GM04504 (cell line): Measurements from ENCODE around the gene GHSR.

Experiments used
- DNase-seq: peaks from one replicate; pipeline ENCODE4 v3.0.0-alpha.2; 2012; ENCODE audit warnings: low read depth

GHSR gene

DNA sequence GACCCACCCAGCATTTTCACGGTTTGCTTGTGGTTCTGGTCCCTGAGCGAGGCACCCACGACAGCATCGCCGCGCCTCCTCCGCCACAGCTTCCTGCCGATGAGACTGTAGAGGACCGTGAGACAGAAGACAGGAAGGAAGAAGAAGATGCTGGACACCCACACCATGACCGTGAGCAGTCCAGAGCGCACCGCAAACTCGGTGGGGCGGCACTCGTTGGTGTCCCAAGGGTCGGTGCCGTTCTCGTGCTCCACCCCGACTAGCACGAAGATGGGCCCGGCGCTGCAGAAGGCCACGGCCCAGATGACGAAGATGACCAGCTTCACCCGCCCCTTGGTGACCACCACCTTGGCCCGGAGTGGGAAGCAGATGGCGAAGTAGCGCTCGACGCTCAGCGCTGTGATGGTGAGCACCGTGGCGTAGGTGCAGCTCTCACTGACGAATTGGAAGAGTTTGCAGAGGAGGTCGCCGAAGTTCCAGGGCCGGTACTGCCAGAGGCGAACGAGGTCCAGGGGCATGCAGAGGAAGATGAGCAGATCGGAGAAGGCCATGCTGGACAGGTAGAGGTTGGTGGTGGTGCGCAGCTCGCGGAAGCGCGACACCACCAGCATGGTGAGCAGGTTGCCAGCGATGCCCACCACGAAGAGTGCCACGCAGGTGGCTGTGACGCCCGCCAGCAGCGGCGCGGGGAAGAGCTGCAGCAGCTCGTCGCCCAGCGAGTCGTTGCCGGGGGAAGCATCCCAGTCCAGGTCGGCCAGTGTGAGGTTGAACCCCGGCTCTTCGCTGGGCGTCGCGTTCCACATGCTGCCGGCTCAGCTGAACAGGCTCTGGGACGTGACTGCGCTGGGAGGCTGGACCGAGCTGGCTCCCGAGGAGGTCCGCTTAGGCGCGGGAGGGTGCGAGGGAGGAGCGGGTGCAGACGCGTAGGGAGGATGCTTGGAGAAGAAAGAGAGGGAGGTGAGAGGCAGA is at the start of gene GHSR:
TSS of gene GHSR (minus strand) at position 846 of the 969 bp plus-strand sequence. CDS start at position 803, 43 bp downstream.
- no peak for DNase-seq

DNA sequence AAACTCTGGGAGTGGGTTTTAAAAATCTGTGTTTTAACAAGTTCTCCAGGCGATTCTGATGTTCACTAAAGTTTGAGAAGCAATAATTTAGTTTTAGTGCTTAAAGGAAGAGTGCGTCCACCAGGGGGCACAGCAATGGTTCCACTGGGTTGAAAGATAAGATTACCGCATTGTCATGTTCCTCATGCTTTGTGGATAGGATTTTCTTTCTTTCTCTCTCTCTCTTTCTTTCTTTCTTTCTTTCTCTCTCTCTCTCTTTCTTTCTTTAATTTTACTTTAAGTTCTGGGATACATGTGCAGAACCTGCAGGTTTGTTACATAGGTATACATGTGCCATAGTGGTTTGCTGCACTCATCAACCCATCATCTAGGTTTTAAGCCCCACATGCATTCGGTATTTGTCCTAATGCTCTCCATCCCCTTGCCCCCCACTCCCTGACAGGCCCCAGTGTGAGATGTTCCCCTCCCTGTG is 42.0 kb upstream of the GHSR start:
- peak; percentile 42 for DNase-seq

DNA sequence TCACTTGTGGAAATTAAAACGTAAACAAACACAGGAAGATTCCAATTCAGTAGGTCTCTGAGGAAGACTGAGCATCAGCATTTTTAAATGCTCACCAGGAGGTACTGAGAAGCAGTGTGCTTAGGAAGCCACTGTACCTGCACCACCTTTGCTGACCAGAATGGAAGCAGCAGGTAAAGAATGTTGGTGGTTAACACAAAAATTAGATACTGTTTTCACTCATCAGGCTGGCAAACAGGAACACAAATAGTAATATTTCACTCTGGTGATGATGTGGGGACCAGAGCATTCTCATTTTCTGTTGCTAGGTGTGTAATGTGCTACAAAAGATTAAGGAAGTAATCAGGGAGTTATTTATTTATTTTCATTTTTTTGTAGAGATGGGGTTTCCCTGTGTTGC is 29.9 kb upstream of the GHSR start:
- DNase-seq: no peak

GRCh38 chr3:172476347-172476746 is 28.1 kb upstream of the GHSR start:
- DNase-seq: no peak

DNA sequence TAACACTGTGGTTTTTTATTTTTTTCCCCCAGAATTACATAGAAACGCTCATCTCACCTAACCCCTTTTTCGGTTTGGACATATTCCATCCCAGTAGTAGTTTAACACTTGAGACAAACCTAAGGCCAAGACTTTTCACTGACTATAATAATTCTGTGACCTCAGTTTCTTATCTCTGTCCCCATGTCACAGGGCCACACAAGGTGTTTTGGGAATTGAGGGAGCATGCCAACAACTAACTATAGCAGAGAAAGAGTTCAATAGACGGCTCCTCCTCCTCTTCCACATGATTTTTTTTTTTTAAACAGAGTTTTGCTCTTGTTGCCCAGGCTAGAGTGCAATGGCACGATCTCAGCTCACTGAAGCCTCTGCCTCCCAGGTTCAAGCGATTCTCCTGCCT is 27.4 kb upstream of the GHSR start:
- no peak for DNase-seq

- DNase-seq: no peak
Measured at GRCh38 chr3:172471903-172472302, 23.6 kb upstream of the GHSR start.

DNA sequence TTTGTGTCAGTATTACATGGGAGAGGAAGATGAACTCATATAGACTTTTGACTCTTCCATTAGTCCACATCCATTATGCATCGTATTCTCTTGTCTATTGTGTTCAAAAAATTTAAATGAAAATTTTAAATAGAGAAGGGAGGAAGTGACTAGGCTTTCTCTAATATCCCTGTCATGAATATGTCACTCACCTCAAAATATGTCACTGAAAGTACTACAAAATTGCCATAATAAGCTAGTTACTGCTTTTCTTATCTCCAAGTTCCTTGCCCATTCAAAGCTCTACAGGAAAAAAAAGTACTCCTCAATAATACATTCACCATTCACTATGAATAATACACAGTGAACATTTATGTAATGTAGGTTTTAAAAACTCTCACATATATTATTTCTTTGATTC is 22.3 kb upstream of the GHSR start:
- DNase-seq: no peak

DNA sequence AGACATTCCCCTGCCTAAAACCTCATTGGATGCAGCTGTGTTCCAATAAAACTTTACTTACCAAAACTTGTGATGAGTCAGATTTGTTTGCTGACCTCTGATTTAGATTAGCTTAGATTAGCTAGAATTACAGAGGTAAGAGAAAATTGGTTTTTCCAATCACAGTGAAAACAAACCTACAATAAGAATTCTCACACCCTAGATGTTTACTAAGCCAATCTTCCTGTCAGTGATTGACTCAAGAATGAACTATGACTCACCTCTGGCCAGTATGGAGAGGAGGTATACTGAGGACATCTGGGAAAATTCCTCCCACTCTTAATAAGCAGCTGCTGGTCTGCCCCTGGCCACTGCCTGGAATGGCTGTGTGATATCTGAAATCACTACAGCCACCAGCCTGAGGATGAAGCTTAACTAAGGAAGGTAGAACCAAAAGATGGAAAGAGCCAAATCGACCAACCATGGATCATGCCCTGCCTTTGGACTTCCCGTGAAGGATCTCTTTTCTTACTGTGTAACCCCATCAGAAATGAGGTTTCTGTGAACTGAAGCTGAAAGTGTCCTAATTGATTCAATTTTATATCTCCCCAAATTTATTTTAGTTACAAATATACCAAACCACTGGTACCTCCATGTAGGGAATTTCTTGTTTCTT is 19.0 kb upstream of the GHSR start:
- DNase-seq: no peak

DNA sequence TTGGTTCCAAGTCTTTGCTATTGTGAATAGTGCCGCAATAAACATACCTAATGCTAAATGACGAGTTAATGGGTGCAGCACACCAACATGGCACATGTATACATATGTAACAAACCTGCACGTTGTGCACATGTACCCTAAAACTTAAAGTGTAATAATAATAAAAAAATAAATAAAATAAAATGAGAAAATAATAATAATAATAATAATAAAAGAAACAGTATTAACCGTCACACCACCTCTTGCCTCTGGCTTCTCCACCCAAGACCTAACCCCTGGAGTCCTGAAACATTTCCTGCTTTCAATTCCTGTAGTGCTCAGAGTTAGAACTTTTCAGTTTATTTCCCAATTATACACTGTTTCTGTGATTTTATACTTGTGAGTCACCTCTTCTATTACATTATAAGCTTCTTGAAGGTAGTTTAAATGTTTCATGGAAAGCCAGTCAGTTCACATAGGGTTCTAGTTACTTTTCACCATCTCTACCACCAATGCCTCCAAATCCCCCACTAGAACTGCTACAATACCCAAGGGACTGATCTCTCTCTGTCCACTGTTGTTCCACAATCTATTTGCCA is 18.4 kb upstream of the GHSR start:
- no peak for DNase-seq

DNA sequence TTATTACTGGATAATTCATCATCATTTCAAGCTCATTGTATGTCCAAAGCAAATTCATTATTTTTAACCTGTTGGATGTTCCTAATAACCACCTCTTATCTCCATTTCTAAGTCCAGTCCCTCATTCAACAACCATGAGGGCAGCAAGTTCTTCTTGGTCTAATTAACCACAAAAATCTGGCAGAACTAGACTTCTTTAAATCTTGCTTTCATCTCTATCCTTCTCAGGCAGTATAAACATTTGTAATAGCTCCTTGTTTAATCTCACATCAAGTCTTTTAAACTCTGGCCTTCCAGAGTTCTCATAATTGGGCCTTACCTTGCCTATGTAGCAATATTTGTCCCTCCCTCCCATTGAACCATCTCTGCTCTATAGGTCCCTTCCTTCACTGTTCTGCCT is 17.0 kb upstream of the GHSR start:
- no peak for DNase-seq

DNA sequence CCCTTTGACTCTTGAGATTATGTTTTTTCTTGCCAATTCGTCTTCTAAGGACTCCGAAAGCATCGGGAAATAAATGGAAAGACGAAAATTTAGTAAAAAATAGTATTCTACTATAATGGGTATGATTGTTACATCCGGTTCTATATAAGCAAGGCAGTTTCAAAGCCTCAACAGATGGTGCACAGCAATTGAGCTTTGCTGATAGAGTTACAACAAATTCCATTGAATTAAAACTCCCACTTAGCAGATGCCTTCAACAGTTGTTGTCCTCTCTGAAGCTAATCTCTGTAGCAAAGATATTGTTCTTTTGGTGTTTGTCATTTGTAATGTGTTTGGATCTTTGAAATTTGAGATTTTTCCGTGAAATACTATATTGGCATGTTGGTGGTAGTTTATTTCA is 16.1 kb upstream of the GHSR start:
- DNase-seq: no peak

GRCh38 chr3:172461530-172462138 is 13.4 kb upstream of the GHSR start:
- DNase-seq: no peak

- no peak for DNase-seq
Measured at GRCh38 chr3:172456404-172456803, 8.1 kb upstream of the GHSR start.

- DNase-seq: no peak
Measured at GRCh38 chr3:172454180-172454579, 5.9 kb upstream of the GHSR start.

- peak; percentile 1 for DNase-seq
Measured at GRCh38 chr3:172449466-172450149, 1.4 kb upstream of the GHSR start.

DNA sequence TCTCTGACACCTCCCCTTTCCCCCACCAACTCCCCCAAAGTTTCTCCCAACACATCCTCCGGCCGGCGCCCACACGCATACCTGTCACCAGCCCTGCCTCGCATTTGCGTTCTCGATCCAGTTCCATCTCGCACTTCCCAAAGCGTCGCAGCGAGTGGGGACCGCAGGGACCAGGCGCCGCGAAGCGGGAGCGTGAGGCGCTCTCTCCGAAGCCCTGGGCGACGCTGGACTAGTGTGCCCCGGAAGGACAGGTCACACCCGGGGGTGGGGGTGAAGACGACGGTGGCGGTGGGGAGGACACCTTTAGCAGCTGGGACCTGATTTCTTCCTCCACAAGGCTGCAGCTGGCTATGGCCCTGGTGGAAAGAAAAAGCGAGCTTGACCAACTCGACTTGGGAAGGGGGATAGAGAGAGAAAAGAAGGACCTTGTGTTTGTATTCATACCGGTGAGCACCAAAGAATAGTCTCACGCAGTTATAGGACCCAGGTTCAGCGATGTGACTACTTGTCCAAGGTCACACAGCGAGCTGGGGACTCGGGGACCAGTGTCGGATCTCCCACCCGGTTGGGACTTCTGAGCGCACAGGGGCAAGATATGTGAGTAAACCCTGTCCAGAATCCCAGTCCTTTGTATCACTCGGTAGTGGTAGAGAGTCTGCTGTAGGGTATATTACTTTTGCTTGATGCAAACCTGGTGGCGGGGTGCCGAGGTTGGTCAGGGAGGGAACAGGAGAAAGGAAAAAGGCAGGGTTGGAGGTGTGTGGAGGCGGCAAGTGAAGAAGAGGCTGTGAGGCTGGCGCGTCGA is 607 bp upstream of the GHSR start:
- no peak for DNase-seq

DNA sequence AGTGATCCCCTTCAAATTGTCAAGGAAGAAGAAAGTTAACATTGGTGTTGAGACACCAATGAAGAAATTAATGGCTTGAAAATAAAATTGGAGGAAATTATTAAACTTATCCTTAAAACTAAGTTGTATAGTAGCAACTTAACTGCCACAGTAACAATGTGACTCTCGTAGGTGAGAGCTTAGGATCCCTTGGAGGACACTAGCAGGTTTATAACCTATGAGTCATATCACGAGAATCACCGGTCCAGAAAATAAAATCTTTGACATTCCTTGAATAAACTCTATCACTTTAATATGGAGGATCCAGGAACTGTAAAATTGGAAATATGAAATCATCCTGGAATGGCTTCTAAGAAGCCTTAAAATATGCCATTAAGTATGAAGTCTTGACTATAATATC is 2.1 kb downstream of the GHSR start:
- DNase-seq: no peak

DNA sequence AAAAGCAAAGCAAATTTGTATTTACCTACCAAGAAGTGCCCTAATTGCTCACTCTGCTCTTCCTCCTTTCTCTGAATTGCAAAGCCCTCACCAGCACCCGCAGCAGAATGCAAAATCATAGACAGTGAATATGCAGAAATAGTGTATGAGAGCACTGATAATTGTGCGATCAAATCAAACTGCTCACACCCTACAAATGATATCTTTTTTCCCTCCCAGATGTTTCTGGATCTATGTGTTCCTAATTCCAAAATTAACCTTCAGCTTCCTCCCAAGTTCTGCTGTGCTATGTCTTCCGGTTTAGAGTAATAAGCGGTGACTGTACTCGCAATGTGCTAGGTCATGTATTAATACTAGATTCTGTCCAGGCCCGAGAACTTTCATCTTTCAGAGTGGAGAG is 3.4 kb downstream of the GHSR start:
- no peak for DNase-seq

DNA sequence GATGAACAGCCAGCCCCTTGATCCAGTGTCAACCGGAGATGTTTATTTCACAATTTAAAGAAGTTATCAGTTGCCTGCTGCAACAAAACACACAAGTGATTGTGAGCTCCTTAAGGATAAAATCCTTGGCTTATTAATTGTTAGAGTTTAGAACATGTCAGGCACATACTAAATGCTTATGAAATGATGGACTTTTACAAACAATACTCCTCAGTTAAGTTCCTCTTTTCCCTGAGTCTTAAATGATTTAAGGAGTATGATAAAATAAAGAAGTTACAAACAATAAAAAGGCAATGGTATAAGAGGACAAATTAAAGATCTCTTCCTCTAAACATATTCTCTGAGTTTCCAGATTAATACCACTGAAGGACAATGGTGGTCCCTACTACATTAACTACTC is 5.7 kb downstream of the GHSR start:
- no peak for DNase-seq

- DNase-seq: no peak
Measured at GRCh38 chr3:172441581-172441980, 6.7 kb downstream of the GHSR start.

DNA sequence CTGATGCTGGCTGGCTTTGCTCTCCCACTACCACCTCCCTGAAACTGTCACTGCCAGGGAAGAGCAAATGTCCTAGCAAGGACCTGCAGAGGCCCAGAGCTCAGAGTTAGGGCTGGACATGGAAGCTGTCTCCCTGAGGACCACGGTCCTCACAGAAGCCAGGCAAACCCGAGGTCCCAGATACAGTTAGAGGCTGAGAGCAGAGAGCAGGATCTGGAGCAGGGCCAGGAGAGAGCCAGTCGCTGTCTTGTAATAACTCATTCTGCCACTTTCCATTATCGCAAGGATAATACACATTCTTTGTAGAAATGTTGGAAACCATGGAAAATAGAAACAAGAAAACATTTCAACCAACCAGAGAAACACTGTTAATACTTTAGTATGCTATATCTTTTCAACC is 10.1 kb downstream of the GHSR start:
- DNase-seq: no peak
